ENCODE results near the gene DIABLO. TPM values are rescaled to one million over a fixed set of nuclear protein-coding genes. Genes with fewer than 3 reads are reported as not detected.
"Not testable (repeated sequence)": the region's sequence is repeated elsewhere in the genome, so short reads cannot be mapped to it uniquely, and the experiment has no call there.

The DIABLO gene
- total RNA-seq, 1 donor from 2014 or later = 62.2 TPM

GRCh38 chr12:122189626-122190475 is 36.0 kb downstream of the DIABLO start:
- no peak for DNase-seq (ENCODE audit: low spot score)

- DNase-seq (ENCODE audit: low spot score) = no peak
Observed at GRCh38 chr12:122187466-122187865, 38.4 kb downstream of the DIABLO start.

GRCh38 chr12:122185494-122186082 is 40.3 kb downstream of the DIABLO start:
- no peak for DNase-seq (ENCODE audit: low spot score)

GRCh38 chr12:122185079-122185478 is 40.8 kb downstream of the DIABLO start:
- no peak for DNase-seq (ENCODE audit: low spot score)

GRCh38 chr12:122184517-122184916 is 41.3 kb downstream of the DIABLO start:
- DNase-seq (ENCODE audit: low spot score) = no peak

- no peak for DNase-seq (ENCODE audit: low spot score)
Observed at GRCh38 chr12:122183588-122183940, 42.3 kb downstream of the DIABLO start.

GRCh38 chr12:122182887-122183587 is 42.8 kb downstream of the DIABLO start, which contains the start of gene LRRC43:
TSS of gene LRRC43 (plus strand) at chr12:122183123. CDS start at chr12:122183145, 22 bp downstream.
- DNase-seq (ENCODE audit: low spot score) = no peak

GRCh38 chr12:122176473-122176872 is 49.4 kb downstream of the DIABLO start:
- not testable (repeated sequence) for DNase-seq (ENCODE audit: low spot score)

GRCh38 chr12:122174155-122174845 is 51.6 kb downstream of the DIABLO start, which contains the start of gene IL31:
TSS of gene IL31 (minus strand) at chr12:122174221. CDS start at chr12:122174172, 49 bp downstream.
- DNase-seq (ENCODE audit: low spot score) = no peak

GRCh38 chr12:122172262-122172939 is 53.5 kb downstream of the DIABLO start:
- DNase-seq (ENCODE audit: low spot score) = no peak

- no peak for DNase-seq (ENCODE audit: low spot score)
Observed at GRCh38 chr12:122171399-122171798, 54.5 kb downstream of the DIABLO start.

GRCh38 chr12:122168492-122168891 is 57.4 kb downstream of the DIABLO start:
- DNase-seq (ENCODE audit: low spot score) = no peak

- DNase-seq (ENCODE audit: low spot score) = no peak
Observed at GRCh38 chr12:122167356-122167925, 58.4 kb downstream of the DIABLO start.

GRCh38 chr12:122166422-122167349 is 59.2 kb downstream of the DIABLO start:
- no peak for DNase-seq (ENCODE audit: low spot score)

- no peak for DNase-seq (ENCODE audit: low spot score)
Observed at GRCh38 chr12:122162976-122163375, 62.9 kb downstream of the DIABLO start.

- no peak for DNase-seq (ENCODE audit: low spot score)
Observed at GRCh38 chr12:122161682-122162081, 64.2 kb downstream of the DIABLO start.

GRCh38 chr12:122160761-122161160 is 65.1 kb downstream of the DIABLO start:
- DNase-seq (ENCODE audit: low spot score) = no peak

- no peak for DNase-seq (ENCODE audit: low spot score)
Observed at GRCh38 chr12:122159882-122160281, 66.0 kb downstream of the DIABLO start.

GRCh38 chr12:122158700-122159285 is 67.1 kb downstream of the DIABLO start:
- DNase-seq (ENCODE audit: low spot score) = no peak
